ENCODE measurements around the gene MYH7. TPM values are rescaled to one million over a fixed set of nuclear protein-coding genes. Genes with fewer than 3 reads are reported as not detected.

The MYH7 gene
- total RNA-seq, 5 donors from 2014 or later (not counting 1 experiment from before 2014, with no cell fraction given) = not detected

DNA sequence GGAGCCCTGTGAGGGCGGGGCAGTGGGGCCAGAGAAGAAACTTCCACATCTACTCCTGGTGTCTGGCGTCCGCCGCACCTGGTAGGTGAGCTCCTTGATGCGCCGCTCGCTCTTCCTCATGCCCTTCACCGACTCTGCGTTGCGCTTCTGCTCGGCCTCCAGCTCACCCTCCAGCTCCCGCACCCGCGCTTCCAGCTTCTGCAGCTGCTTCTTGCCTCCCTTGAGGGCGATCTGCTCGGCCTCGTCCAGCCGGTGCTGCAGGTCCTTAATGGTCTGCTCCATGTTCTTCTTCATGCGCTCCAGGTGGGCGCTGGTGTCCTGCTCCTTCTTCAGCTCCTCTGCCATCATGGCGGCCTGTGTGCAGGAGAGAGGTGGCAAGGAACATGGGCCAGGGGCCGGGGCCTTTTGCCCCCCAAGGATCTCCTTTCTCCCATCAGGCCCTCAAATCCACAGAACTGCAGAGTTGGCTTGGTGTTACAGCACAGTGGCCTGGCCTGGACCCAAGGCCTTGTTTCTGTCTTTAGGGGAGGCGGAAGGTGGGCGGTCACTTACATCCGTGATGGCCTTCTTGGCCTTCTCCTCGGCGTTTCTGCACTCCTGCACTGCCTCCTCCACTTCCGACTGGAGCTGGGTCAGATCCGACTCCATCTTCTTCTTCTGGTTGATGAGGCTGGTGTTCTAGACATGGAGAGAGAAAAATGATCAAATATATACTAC is 50.9 kb downstream of the MYH7 start:
- ChIA-PET POLR2A (no interaction called here), CTCF (no interaction called here)
- H3K27me3 Mint-ChIP-seq = peaks cover 22 to 27% of the 10 kb centered on the region in 2 donors
- H3K36me3 Mint-ChIP-seq = no peaks in the 10 kb centered on the region
- no peaks in the 10 kb centered on the region for H3K4me1 Mint-ChIP-seq
- Histone ChIP-seq H3K9me3 (no peaks in the 10 kb centered on the region), H3K27me3 (replicated peaks in 1 of 2; ENCODE audit: control insufficient read depth in 2 of 2, extremely low read depth in 1 of 2, insufficient read depth in 2 of 2, low read length in 1 of 2) (peaks cover 0 to 48% of the 10 kb centered on the region in 2 experiments), H3K4me3 (ENCODE audit: control insufficient read depth in 1 of 2, extremely low read depth in 1 of 2, low read length in 1 of 2) (no peak overlapping the region), H3K4me1 (ENCODE audit: control insufficient read depth in 1 of 2, extremely low read depth in 1 of 2, insufficient read depth in 2 of 2, low read length in 2 of 2) (no peaks in the 10 kb centered on the region), H3K27ac (ENCODE audit: low read length) (no peak overlapping the region), H3K36me3 (ENCODE audit: control insufficient read depth in 2 of 2, extremely low read depth in 1 of 2, insufficient read depth in 1 of 2, low read length in 1 of 2) (no peaks in the 10 kb centered on the region)
- no peaks in the 10 kb centered on the region for H3K9me3 Mint-ChIP-seq
- no peak for ATAC-seq (replicated peaks in 1 of 4)
- H3K27ac Mint-ChIP-seq = no peak overlapping the region
- 92% methylated on average over 20 of the region's 29 CpGs for WGBS (ENCODE audit: insufficient coverage)
- no peak for DNase-seq
- no peak overlapping the region for H3K4me3 Mint-ChIP-seq

- H3K4me1 Mint-ChIP-seq = no peaks in the 10 kb centered on the region
- Histone ChIP-seq H3K27ac (ENCODE audit: low read length) (no peak overlapping the region), H3K9me3 (no peaks in the 10 kb centered on the region), H3K36me3 (ENCODE audit: control insufficient read depth in 2 of 2, extremely low read depth in 1 of 2, insufficient read depth in 1 of 2, low read length in 1 of 2) (no peaks in the 10 kb centered on the region), H3K27me3 (replicated peaks in 1 of 2; ENCODE audit: control insufficient read depth in 2 of 2, extremely low read depth in 1 of 2, insufficient read depth in 2 of 2, low read length in 1 of 2) (peaks cover 0 to 49% of the 10 kb centered on the region in 2 experiments), H3K4me1 (ENCODE audit: control insufficient read depth in 1 of 2, extremely low read depth in 1 of 2, insufficient read depth in 2 of 2, low read length in 2 of 2) (no peaks in the 10 kb centered on the region), H3K4me3 (ENCODE audit: control insufficient read depth in 1 of 2, extremely low read depth in 1 of 2, low read length in 1 of 2) (no peak overlapping the region)
- H3K36me3 Mint-ChIP-seq = no peaks in the 10 kb centered on the region
- 11% methylated on average over 3 of the region's 10 CpGs for WGBS (ENCODE audit: insufficient coverage)
- H3K27me3 Mint-ChIP-seq = peaks cover 9 to 16% of the 10 kb centered on the region in 2 donors
- no peak overlapping the region for H3K4me3 Mint-ChIP-seq
- DNase-seq = no peak
- ATAC-seq (replicated peaks in 1 of 4) = no peak
- no peak overlapping the region for H3K27ac Mint-ChIP-seq
- POLR2A ChIA-PET = no interaction called here
- CTCF ChIA-PET = interaction anchor here in 1 of 2 donors (1.2 kb wide), 1 partner anchor 56 kb away, joined by 3 read pairs; no protein-coding TSS in a partner anchor
- H3K9me3 Mint-ChIP-seq = no peaks in the 10 kb centered on the region
Observed at GRCh38 chr14:23382731-23383440, 52.6 kb downstream of the MYH7 start.

GRCh38 chr14:23382276-23382675 is 53.2 kb downstream of the MYH7 start:
- Histone ChIP-seq H3K36me3 (ENCODE audit: control insufficient read depth in 2 of 2, extremely low read depth in 1 of 2, insufficient read depth in 1 of 2, low read length in 1 of 2) (no peaks in the 10 kb centered on the region), H3K27me3 (replicated peaks in 1 of 2; ENCODE audit: control insufficient read depth in 2 of 2, extremely low read depth in 1 of 2, insufficient read depth in 2 of 2, low read length in 1 of 2) (peaks cover 0 to 51% of the 10 kb centered on the region in 2 experiments), H3K4me3 (ENCODE audit: control insufficient read depth in 1 of 2, extremely low read depth in 1 of 2, low read length in 1 of 2) (no peak overlapping the region), H3K4me1 (ENCODE audit: control insufficient read depth in 1 of 2, extremely low read depth in 1 of 2, insufficient read depth in 2 of 2, low read length in 2 of 2) (no peaks in the 10 kb centered on the region), H3K27ac (ENCODE audit: low read length) (no peak overlapping the region), H3K9me3 (no peaks in the 10 kb centered on the region)
- DNase-seq (no peak), ATAC-seq (replicated peaks in 1 of 4) (no peak)
- POLR2A ChIA-PET = no interaction called here
- no peak overlapping the region for H3K4me3 Mint-ChIP-seq
- H3K4me1 Mint-ChIP-seq = no peaks in the 10 kb centered on the region
- H3K27me3 Mint-ChIP-seq = peaks cover 9 to 17% of the 10 kb centered on the region in 2 donors
- H3K27ac Mint-ChIP-seq = no peak overlapping the region
- CTCF ChIA-PET = no interaction called here
- H3K36me3 Mint-ChIP-seq = no peaks in the 10 kb centered on the region
- H3K9me3 Mint-ChIP-seq = no peaks in the 10 kb centered on the region
- WGBS (ENCODE audit: insufficient coverage) = 83% methylated on average over 1 of the region's 6 CpGs

GRCh38 chr14:23381871-23382270 is 53.6 kb downstream of the MYH7 start:
- no peaks in the 10 kb centered on the region for H3K36me3 Mint-ChIP-seq
- no peak overlapping the region for H3K27ac ChIP-seq (ENCODE audit: low read length)
- no peaks in the 10 kb centered on the region for H3K36me3 ChIP-seq (ENCODE audit: control insufficient read depth in 2 of 2, extremely low read depth in 1 of 2, insufficient read depth in 1 of 2, low read length in 1 of 2)
- H3K4me3 ChIP-seq (ENCODE audit: control insufficient read depth in 1 of 2, extremely low read depth in 1 of 2, low read length in 1 of 2) = no peak overlapping the region
- ChIA-PET CTCF (interaction anchor here in 1 of 2 donors (0.6 kb wide), 1 partner anchor 620 kb away, joined by 10 read pairs; no protein-coding TSS in a partner anchor), POLR2A (no interaction called here)
- no peaks in the 10 kb centered on the region for H3K9me3 ChIP-seq
- no peak overlapping the region for H3K4me3 Mint-ChIP-seq
- WGBS (ENCODE audit: insufficient coverage) = 20% methylated on average over 3 of the region's 3 CpGs
- H3K4me1 ChIP-seq (ENCODE audit: control insufficient read depth in 1 of 2, extremely low read depth in 1 of 2, insufficient read depth in 2 of 2, low read length in 2 of 2) = no peaks in the 10 kb centered on the region
- no peak overlapping the region for H3K27ac Mint-ChIP-seq
- ATAC-seq (replicated peaks in 1 of 4) = no peak
- peaks cover 0 to 54% of the 10 kb centered on the region in 2 experiments for H3K27me3 ChIP-seq (replicated peaks in 1 of 2; ENCODE audit: control insufficient read depth in 2 of 2, extremely low read depth in 1 of 2, insufficient read depth in 2 of 2, low read length in 1 of 2)
- H3K9me3 Mint-ChIP-seq = no peaks in the 10 kb centered on the region
- H3K27me3 Mint-ChIP-seq = peaks cover 9 to 18% of the 10 kb centered on the region in 2 donors
- no peak for DNase-seq
- no peaks in the 10 kb centered on the region for H3K4me1 Mint-ChIP-seq

DNA sequence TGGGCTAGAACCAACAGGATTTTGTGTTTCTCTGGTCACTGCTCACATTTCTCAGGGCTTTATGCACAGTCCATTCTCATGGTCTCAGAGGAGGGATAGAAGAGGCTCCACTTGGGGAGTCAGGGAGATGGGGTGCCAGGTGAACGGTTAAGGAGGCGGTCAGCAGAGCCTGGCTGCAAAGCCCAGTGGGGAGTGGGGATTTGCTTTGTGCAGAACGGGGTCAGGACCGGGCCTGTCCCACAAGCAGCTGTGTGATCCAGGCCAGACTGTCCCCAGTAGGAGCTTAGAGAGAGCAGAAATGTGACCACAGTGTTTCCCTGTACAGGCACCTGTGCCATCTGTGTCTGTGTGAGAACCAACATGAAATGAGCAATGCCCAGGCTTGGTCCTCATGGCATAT is 54.5 kb downstream of the MYH7 start:
- no peak overlapping the region for H3K4me3 ChIP-seq (ENCODE audit: control insufficient read depth in 1 of 2, extremely low read depth in 1 of 2, low read length in 1 of 2)
- Mint-ChIP-seq H3K27ac (no peak overlapping the region), H3K9me3 (no peaks in the 10 kb centered on the region), H3K4me1 (no peaks in the 10 kb centered on the region), H3K4me3 (no peak overlapping the region), H3K36me3 (no peaks in the 10 kb centered on the region), H3K27me3 (peaks cover 9 to 18% of the 10 kb centered on the region in 2 donors)
- ATAC-seq (replicated peaks in 1 of 4) = no peak
- no peaks in the 10 kb centered on the region for H3K9me3 ChIP-seq
- ChIA-PET CTCF (interaction anchor here (1.1 to 2.4 kb wide), 3 partner anchors 11 to 116 kb away, joined by 3 to 9 read pairs (median 6); no protein-coding TSS in a partner anchor), POLR2A (no interaction called here)
- no peak overlapping the region for H3K27ac ChIP-seq (ENCODE audit: low read length)
- WGBS (ENCODE audit: insufficient coverage) = 67% methylated on average over 4 of the region's 4 CpGs
- H3K36me3 ChIP-seq (ENCODE audit: control insufficient read depth in 2 of 2, extremely low read depth in 1 of 2, insufficient read depth in 1 of 2, low read length in 1 of 2) = no peaks in the 10 kb centered on the region
- no peak for DNase-seq
- H3K4me1 ChIP-seq (ENCODE audit: control insufficient read depth in 1 of 2, extremely low read depth in 1 of 2, insufficient read depth in 2 of 2, low read length in 2 of 2) = no peaks in the 10 kb centered on the region
- peaks cover 0 to 54% of the 10 kb centered on the region in 2 experiments for H3K27me3 ChIP-seq (replicated peaks in 1 of 2; ENCODE audit: control insufficient read depth in 2 of 2, extremely low read depth in 1 of 2, insufficient read depth in 2 of 2, low read length in 1 of 2)

DNA sequence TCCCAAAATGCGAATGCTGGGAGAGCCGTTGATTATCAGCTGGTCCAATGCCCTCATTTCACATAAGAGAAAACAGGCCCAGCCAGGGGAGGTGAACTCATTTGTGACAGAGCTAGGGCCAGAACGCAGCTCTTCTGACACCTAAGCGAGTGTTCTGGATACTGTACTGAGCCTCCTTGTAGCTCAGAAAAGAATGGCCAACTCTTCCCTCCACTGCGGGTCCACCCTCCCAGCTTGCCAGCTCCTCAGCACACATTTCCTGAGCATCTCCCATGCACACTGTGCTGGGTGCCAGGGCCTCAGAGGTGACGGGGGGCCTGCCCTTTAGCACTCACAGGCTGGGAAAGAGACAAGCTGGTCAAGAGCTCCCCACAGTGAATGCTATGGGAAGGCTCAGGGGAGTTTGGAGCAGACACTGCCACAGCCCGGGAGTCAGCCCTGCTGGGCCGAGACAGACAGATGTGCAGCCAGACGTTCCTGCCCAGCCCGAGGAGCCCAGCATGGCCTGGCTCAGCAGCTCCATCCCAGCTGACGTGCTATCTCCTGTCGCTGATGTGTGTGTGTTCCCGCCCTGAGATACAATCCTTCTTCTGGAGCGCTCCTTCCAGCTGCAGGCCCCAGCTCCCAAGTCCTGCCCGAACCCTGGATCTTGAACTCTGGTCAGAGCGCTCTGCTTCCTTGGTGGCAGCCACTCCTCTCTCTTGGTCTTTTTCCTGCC is 55.1 kb downstream of the MYH7 start:
- Mint-ChIP-seq H3K36me3 (no peaks in the 10 kb centered on the region), H3K4me1 (no peaks in the 10 kb centered on the region), H3K27ac (no peak overlapping the region), H3K4me3 (no peak overlapping the region), H3K27me3 (peaks cover 9 to 18% of the 10 kb centered on the region in 2 donors), H3K9me3 (no peaks in the 10 kb centered on the region)
- ChIA-PET POLR2A (no interaction called here), CTCF (interaction anchor here (0.9 to 2.4 kb wide), 13 partner anchors 10 to 312 kb away, joined by 3 to 9 read pairs (median 5); partner anchors contain the start of gene PABPN1 (in 1 of the 2))
- Histone ChIP-seq H3K9me3 (no peaks in the 10 kb centered on the region), H3K36me3 (ENCODE audit: control insufficient read depth in 2 of 2, extremely low read depth in 1 of 2, insufficient read depth in 1 of 2, low read length in 1 of 2) (no peaks in the 10 kb centered on the region), H3K4me3 (ENCODE audit: control insufficient read depth in 1 of 2, extremely low read depth in 1 of 2, low read length in 1 of 2) (no peak overlapping the region), H3K27me3 (replicated peaks in 1 of 2; ENCODE audit: control insufficient read depth in 2 of 2, extremely low read depth in 1 of 2, insufficient read depth in 2 of 2, low read length in 1 of 2) (peaks cover 0 to 54% of the 10 kb centered on the region in 2 experiments), H3K4me1 (ENCODE audit: control insufficient read depth in 1 of 2, extremely low read depth in 1 of 2, insufficient read depth in 2 of 2, low read length in 2 of 2) (no peaks in the 10 kb centered on the region), H3K27ac (ENCODE audit: low read length) (no peak overlapping the region)
- 80% methylated on average over 15 of the region's 16 CpGs for WGBS (ENCODE audit: insufficient coverage)
- no peak for DNase-seq
- ATAC-seq (replicated peaks in 1 of 4) = peak in 3 of 4 experiments; percentile 12 to 44 (median 25)

All from T-cell (primary cell).